Kasumi-1 (cell line): ENCODE results near the gene DTD1.

ENCODE experiments used
- DNase-seq, 2 experiments: peaks; one replicate each; lab custom pipeline; 2025; lab: John Stamatoyannopoulos, UW

The DTD1 gene

GRCh38 chr20:18795366-18795765 lies 207.5 kb downstream of the DTD1 start:
- DNase-seq = no peak

- DNase-seq = no peak
Measured at GRCh38 chr20:18796282-18796833, 208.5 kb downstream of the DTD1 start.

DNA sequence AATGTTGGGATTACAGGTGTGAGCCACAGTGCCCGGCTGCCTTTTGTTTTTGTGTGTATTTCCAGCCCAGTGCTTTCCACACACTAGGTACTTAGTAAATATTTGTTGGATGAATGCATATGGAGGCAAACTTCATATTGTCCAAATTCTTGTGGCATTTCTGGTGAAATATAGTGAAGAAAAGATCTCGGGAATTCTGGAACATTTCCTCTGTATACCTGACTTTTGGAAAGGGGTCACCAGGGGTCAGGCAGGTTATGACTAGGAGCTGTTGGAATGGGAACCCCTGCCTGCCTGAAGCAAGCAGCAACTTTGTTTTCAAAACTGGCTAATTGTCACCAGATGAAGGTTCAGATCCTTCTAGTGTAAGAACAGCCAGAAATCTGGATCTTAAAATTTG lies 213.7 kb downstream of the DTD1 start:
- DNase-seq = no peak

DNA sequence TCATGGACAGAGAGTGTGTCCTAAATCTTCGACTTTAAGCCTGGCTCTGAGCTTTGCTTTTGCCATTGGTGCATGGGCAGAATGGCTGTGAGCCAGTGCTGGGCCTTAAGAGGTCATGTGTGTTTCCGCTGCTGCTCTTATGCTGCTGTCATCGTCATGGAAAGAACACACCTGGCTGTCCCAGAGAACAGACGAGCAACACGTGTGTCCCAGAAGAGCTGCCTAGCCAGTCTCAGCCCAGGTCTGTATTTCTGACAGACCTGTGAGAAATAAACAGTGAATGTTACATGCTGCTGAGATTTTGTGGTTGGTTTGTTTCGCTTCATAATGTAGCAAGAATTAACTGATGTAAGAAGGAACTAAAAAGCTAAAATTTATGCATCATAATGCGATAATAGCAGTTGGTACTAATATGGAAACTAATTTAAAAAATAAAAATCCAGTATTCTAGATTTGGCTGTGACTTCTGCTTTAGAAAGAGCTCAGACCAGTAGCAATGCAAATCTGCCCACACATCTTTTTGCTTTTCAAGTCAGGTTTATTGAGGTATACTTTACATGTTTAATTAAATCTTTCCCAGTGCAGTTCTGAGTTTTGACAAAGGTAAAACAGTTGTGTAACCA lies 214.3 kb downstream of the DTD1 start:
- DNase-seq = no peak

- no peak for DNase-seq
Measured at GRCh38 chr20:18805881-18806280, 218.0 kb downstream of the DTD1 start.

- DNase-seq = no peak
Measured at GRCh38 chr20:18808712-18809111, 220.9 kb downstream of the DTD1 start.

GRCh38 chr20:18811186-18811585 lies 223.3 kb downstream of the DTD1 start:
- DNase-seq = no peak

GRCh38 chr20:18811904-18812303 lies 224.1 kb downstream of the DTD1 start:
- DNase-seq = no peak

DNA sequence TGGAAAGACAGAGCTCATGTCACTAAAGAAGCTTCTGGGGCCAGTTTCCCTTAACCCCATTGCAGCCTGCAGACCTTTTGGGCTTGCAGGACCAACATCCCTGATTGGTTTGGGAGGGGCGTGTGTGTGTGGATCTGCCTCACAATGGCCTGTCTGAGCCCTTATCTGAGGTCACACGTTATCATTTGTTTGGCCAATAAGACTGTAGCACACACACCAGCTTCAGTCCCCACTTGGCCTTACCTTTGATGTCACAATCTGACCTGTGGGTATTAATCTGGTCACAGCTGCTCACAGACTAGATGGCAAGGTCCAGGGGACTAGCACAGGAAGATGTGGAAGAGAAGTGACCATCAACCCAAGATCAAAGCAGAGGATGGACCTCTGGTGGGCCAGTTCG lies 225.6 kb downstream of the DTD1 start, which contains the start of gene SCP2D1:
Gene SCP2D1 (plus strand): TSS at position 301 of the 400 bp plus-strand sequence. CDS start 33 bp downstream, at position 334.
- DNase-seq = no peak

GRCh38 chr20:18815194-18815942 lies 227.5 kb downstream of the DTD1 start:
- no peak for DNase-seq
